Retina (tissue), 1 donor: Measurements from ENCODE around the gene SOX21.

ENCODE experiments used
- DNase-seq: peaks from one replicate; pipeline ENCODE4 v3.0.0-alpha.2; 2016

Gene SOX21

GRCh38 chr13:94708031-94708859 is 4.1 kb downstream of the SOX21 start:
- peak; percentile 78 for DNase-seq

DNA sequence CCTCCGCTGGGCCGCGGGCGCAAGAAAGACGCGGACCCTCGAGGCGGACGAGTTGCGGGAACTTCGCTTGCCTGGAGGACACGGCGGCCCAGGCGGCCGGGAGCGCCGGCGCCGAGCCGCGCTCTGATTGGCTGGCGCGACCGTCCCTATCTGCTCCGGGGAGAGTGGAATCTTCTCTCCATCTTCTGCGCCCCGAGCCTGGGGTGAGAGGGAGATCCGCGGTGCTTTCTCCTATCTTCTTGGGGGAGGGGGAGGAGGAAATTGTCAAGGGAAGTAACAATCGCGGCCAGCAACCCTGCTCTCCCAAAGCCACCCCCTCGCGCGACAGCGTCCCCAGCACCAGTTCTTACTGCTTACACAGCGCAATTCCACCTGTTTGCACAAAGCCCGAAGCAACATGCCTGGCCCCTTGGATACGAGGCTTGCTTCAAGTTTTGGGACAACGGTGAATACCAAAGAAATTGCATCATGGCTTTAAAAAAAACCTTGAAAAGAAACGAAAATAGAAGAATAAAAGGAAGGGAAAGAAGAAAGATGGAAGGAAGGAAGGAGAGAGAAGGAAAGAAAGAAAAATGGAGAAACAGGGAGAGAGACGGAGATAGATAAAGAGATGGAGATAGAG is 4.8 kb downstream of the SOX21 start:
- peak; percentile 82 for DNase-seq

GRCh38 chr13:94706843-94707399 is 5.4 kb downstream of the SOX21 start:
- DNase-seq, result no peak

DNA sequence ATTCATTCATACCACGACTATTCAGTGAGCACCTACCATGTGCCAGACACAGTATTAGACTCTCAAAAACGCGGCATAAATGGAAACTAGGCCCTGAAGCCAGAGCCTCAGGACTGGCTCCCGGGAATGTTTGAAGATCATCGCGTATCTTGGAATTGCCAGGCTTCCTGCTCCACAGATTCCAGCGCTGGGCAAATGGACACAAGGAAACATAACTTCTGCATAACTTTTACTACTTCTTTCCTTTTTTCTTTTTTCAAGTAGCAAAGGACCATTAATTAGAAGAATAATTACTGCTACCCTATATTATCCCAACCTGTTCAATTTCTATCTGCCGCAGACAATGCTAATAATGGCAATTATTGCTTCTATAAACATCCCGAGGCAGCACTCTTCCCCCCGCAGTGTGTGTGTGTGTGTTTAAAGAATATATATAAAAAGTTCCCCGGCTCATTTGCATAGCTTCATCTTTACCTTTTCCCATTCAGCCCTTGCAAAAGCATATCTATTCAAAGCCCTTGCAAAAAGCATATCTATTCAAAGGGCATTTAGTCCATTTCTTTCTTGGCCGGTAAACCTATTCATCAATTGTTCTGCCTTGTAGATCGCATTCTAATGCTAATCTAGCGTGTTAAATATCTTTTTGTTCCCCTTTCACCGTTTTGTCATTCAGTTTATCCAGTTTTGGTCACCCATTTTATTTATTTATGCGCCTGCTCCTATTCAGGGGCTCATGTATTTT is 6.1 kb downstream of the SOX21 start:
- DNase-seq, result peak; percentile 36

- DNase-seq, result peak; percentile 56
Measured at GRCh38 chr13:94705081-94706030, 7.0 kb downstream of the SOX21 start.

DNA sequence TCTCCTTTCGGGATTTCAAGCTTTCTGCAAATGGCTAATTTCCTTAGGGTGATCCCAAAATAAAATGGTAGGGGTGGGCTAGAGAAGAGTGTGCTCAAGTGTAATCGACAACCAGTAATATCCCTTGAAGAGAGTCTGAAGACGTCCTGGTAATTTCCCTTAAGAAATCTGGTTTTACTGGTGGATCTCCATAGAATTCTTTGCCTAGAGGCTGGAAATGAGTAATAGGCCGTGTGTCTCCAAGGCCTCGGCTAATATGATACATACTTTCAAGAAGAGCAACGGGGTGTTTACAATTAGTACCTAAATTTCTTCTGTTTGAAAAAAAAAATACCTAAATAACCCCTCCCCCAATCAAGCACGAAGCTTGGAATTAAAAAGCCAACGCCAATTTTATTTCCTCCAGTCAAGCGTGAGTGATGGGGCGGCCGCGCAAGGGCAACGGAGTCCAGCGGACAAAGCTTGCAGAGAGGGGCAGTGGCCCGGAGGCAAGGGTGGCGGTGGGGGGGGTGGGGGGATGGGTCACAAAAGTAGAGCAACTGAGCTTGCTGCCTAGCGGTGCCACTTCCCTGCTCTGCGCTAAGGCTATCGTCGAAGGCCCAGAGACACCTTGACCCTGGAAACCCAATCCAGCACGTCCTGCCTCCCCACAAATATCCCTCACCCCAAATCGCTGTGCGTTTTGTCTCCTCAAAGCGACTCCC is 7.8 kb downstream of the SOX21 start:
- peak; percentile 54 for DNase-seq

DNA sequence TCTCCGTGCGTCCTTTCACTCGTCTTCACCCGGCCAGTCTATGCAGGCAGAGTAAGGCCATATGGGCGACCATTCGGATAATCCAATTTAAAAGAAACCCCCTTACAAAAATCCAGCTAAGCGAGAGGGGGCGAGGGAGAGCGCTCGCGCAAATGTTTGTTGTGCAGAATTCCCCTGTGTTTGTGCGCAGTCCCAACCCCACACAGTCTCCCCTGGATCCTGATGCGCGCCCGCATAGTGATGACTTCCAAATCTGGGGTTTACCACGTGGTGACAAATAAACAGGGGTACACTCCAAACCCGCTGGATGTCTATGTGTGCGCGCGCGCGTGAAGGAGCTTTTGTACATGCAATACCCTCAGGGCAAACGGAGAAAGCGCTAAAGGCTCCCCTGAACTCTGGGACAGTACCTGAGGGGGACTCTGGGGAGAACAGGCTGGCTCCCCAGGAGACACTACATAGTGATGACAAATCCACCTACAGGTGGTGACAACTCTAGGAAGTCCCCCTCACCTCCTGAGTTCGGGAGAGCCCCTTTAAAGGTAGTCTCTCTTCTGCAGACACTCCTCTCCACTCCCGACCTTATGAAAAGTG is 8.5 kb downstream of the SOX21 start:
- DNase-seq, result peak; percentile 64

GRCh38 chr13:94703271-94703670 is 9.1 kb downstream of the SOX21 start:
- no peak for DNase-seq

GRCh38 chr13:94702181-94703041 is 9.9 kb downstream of the SOX21 start:
- peak; percentile 63 for DNase-seq

- DNase-seq, result peak; percentile 58
Measured at GRCh38 chr13:94701313-94702180, 10.8 kb downstream of the SOX21 start.

DNA sequence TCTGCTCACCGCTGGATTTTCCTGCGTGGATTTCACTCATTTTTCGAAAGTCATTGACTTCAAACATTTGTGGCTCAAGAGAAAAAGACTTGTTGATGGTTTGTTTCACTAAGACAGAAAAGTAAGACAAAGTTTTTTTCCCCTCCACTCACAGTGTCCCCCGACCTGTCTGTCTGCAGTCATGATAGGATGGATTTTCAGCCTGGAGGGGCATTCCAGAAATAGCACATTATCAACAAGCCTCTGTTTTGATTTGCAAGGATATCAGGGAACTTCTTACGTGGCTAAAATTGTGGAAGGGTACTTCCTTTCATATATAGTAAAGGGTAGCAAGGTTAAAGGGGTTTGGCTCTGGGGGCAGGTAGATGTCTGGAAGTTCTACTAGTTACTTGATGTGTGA is 11.8 kb downstream of the SOX21 start:
- DNase-seq, result no peak

- DNase-seq, result no peak
Measured at GRCh38 chr13:94700051-94700535, 12.3 kb downstream of the SOX21 start.

GRCh38 chr13:94696171-94696570 is 16.2 kb downstream of the SOX21 start:
- DNase-seq, result no peak

DNA sequence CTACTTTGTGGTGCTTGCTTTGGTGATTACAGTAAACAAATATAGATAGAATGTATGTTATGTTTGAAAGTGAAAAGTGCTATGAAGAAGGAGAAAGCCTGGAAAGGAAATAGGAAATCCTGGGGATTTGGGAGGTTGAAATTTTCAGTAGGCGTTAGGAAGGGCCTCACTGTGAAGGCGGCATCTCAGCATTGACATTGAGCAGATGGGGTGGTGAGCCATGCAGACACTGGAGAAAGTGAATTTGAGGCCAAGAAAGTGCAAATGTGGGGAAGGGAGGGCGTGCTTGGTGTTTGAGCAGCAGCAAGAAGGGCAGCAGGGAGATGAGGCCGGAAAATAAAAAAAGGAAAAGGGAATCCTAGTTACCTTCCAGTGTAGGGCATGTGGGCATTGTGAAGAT is 20.3 kb downstream of the SOX21 start:
- DNase-seq, result no peak

GRCh38 chr13:94683409-94683808 is 28.9 kb downstream of the SOX21 start:
- no peak for DNase-seq

- DNase-seq, result no peak
Measured at GRCh38 chr13:94682229-94682628, 30.1 kb downstream of the SOX21 start.

DNA sequence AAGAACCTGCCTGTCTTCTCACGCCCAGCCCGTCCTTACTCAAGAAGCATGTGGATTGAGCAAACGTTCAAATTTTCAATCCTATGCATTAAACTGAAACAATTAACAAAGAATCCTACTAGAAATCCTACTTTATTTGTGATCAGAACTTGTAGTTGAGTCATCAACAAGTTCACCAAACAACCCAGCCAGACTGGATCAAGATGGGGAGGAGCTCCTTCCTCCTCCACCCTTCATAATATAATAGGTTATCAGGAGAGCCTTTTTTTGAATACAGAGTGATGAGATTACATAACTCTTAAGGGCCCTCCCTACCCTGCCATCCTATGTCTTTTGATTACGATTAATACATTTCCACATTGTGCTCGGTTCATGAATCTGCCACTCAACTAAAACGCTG is 32.7 kb downstream of the SOX21 start:
- DNase-seq, result no peak

- no peak for DNase-seq
Measured at GRCh38 chr13:94678845-94679244, 33.5 kb downstream of the SOX21 start.

- no peak for DNase-seq
Measured at GRCh38 chr13:94677799-94678198, 34.5 kb downstream of the SOX21 start.
